ENCODE measurements around the gene NPR2. TPM values are rescaled to one million over a fixed set of nuclear protein-coding genes. Genes with fewer than 3 reads are reported as not detected.

Gene NPR2
- total RNA-seq, 1 donor from 2014 or later: 20.6 TPM

DNA sequence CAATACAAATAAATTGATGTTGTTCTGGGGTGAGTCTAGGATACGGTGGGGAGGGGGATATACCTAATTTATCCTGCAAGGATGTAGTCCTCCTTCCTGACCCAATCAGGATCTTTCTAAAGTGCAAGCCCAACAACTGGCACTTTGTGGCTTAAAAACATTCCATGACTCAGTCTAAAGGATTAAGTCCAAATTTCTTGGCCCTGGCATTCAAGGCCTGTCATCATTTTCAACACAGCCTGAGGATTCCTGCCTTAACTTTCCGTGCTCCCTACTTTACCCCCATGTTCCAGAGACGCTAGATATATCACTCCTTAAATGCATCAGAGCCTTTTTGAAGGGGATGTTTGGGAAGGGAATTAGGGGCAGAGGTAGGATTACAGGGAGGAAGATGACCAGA, 36.1 kb downstream of the NPR2 start:
- H3K36me3 ChIP-seq: no peaks in the 10 kb centered on the region
- peaks cover 23% of the 10 kb centered on the region for H3K4me1 ChIP-seq
- TF ChIP-seq, protein P1, sequence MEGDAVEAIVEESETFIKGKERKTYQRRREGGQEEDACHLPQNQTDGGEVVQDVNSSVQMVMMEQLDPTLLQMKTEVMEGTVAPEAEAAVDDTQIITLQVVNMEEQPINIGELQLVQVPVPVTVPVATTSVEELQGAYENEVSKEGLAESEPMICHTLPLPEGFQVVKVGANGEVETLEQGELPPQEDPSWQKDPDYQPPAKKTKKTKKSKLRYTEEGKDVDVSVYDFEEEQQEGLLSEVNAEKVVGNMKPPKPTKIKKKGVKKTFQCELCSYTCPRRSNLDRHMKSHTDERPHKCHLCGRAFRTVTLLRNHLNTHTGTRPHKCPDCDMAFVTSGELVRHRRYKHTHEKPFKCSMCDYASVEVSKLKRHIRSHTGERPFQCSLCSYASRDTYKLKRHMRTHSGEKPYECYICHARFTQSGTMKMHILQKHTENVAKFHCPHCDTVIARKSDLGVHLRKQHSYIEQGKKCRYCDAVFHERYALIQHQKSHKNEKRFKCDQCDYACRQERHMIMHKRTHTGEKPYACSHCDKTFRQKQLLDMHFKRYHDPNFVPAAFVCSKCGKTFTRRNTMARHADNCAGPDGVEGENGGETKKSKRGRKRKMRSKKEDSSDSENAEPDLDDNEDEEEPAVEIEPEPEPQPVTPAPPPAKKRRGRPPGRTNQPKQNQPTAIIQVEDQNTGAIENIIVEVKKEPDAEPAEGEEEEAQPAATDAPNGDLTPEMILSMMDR (IDR thresholded peaks at IDR 0.05): no peak
- H3K27me3 ChIP-seq (ENCODE audit: low read depth): no peaks in the 10 kb centered on the region
- H3K27ac ChIP-seq: no peak overlapping the region
- no peak overlapping the region for H3K4me3 ChIP-seq
- no peaks in the 10 kb centered on the region for H3K9me3 ChIP-seq
- intact Hi-C loops (cut with DNase I): no loop called here
- ATAC-seq (no peak), DNase-seq (no peak)

DNA sequence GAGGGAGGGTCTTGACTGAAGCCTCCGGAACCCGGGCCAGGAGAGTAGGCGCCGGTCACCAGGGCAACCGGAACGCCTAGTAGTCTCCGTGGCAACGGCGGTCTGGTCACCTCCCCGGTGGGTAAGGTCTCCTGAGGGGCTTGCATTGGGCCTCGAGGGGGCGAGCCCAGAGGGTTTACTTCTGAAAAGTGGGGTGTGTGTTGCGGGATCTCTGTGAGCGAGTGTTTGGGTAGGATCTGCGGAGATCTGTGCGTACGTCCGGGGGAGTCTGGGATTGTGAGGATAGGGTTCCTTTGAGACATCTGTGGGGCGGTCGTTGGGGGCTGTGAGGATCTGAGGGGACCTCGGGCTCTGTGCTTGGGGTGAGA, 37.3 kb downstream of the NPR2 start, which contains the start of gene FAM221B:
FAM221B (minus strand) TSS at position 17 of the 368 bp plus-strand sequence. CDS start 2,571 bp downstream, outside the sequence.
- Histone ChIP-seq H3K36me3 (no peaks in the 10 kb centered on the region), H3K4me1 (peaks cover 32% of the 10 kb centered on the region), H3K27me3 (ENCODE audit: low read depth) (no peaks in the 10 kb centered on the region), H3K9me3 (no peaks in the 10 kb centered on the region), H3K27ac (peak within 1 kb of the TSS; percentile 92), H3K4me3 (peak within 1 kb of the TSS; percentile 72)
- TF ChIP-seq, protein P1 (IDR thresholded peaks at IDR 0.05): no peak
- intact Hi-C loops (cut with DNase I): no loop called here
- ATAC-seq (peak in 1 of 2 donors; percentile 5), DNase-seq (peak; percentile 67)

DNA sequence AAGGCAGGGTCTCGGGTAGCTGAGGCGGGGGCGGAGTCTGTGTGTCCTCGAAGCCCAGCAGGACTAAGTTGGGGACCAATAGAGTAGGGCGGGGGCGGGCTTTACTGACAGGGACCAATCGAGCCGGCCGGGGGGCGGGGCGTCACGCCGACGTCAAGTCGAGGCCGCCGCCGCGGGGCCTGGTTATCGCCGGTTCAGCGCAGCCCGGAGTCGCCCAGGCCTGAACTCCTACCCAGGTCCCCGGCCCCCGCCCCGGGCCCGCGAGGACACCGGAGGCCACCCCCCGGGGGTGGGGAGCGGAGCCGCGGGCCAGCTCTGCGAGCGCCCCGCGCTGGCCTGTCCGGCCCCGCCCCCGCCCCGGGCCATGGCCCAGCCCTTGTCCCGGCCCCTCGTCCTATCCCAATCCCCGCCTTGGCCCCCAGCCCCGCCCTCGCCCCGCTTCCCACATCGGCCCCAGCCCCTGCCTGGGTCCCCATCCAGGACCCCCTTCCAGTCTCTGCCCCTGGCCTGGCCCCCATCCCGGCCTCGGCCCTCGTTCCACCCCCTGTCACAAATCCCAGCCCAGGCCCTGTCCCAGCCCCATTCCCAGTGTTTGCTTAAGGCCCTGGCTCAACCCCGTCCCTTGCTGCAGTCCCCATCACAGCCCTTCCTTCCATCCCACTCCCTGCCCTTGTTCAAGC, 37.8 kb downstream of the NPR2 start, which contains the start of gene TMEM8B:
TMEM8B (plus strand) TSS at position 145 of the 680 bp plus-strand sequence; CDS start at position 365, 220 bp downstream.
- TF ChIP-seq, protein P1 (IDR thresholded peaks at IDR 0.05): no peak
- Histone ChIP-seq H3K27ac (peak within 1 kb of the TSS; percentile 92), H3K36me3 (no peaks in the 10 kb centered on the region), H3K4me3 (peak within 1 kb of the TSS; percentile 72), H3K27me3 (ENCODE audit: low read depth) (no peaks in the 10 kb centered on the region), H3K9me3 (no peaks in the 10 kb centered on the region), H3K4me1 (peaks cover 35% of the 10 kb centered on the region)
- DNase-seq (peak; percentile 99), ATAC-seq (peak; percentile 92 to 95)
- intact Hi-C loops (cut with DNase I): no loop called here

DNA sequence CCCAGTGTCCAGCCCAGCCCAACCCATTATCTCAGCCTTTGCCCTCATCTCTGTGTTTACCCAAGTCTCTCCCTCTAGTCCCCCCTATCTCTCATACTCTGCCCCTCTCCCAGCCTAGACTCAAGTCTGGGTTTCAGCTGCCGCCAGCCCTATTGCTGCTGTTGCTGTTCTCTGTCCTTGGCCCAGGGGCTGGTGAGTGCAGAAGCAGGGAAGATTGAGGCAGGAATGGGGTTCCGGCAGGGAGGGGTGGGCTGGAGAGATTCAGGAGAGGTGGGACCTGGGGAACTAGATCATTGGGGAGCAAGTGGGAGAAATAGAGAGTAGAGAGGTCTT, 38.3 kb downstream of the NPR2 start:
- no peaks in the 10 kb centered on the region for H3K27me3 ChIP-seq (ENCODE audit: low read depth)
- H3K9me3 ChIP-seq: no peaks in the 10 kb centered on the region
- peak overlapping the region; percentile 92 for H3K27ac ChIP-seq
- ATAC-seq (no peak), DNase-seq (no peak)
- H3K36me3 ChIP-seq: no peaks in the 10 kb centered on the region
- TF ChIP-seq, protein P1 (IDR thresholded peaks at IDR 0.05): no peak
- intact Hi-C loops (cut with DNase I): no loop called here
- peak overlapping the region; percentile 72 for H3K4me3 ChIP-seq
- H3K4me1 ChIP-seq: peaks cover 40% of the 10 kb centered on the region

DNA sequence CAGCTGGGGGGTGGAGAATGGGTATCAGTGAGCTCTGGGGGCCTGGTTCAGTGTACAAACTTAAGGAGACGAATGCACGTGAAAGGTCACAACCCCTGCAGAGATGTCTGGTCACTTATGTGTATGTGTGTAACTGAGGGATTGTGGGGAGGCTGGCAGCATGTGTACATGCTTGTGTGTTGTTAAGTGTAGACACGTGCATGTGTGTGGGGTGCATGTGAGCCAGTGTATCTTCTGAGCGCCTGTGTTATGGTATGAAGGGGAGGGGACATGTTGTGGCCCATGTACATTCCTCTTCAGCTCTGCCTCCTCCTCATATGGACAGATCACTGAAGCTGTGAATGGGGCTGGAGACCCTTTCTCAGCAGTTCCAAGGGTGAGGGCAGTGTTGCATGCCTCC, 39.6 kb downstream of the NPR2 start:
- TF ChIP-seq, protein P1 (IDR thresholded peaks at IDR 0.05): no peak
- H3K27ac ChIP-seq: no peak overlapping the region
- no peaks in the 10 kb centered on the region for H3K9me3 ChIP-seq
- intact Hi-C loops (cut with DNase I): no loop called here
- no peaks in the 10 kb centered on the region for H3K36me3 ChIP-seq
- DNase-seq: no peak
- H3K4me3 ChIP-seq: no peak overlapping the region
- ATAC-seq: no peak
- H3K4me1 ChIP-seq: peaks cover 48% of the 10 kb centered on the region
- H3K27me3 ChIP-seq (ENCODE audit: low read depth): no peaks in the 10 kb centered on the region

Measured in lower lobe of right lung (tissue), 2 donors.